Upper lobe of right lung (tissue), 1 donor: Measurements from ENCODE around the gene CYLD. TPM values are rescaled to one million over a fixed set of nuclear protein-coding genes. Genes with fewer than 3 reads are reported as not detected.

ENCODE experiments used
- ATAC-seq: fragments of 200-7000 bp; cut with Tn5 transposase; one replicate; pipeline ENCODE4 v1.9.1; 2020; ENCODE audit warnings: mild to moderate bottlenecking, moderate library complexity
- DNase-seq: peaks from one replicate; pipeline ENCODE4 v3.0.0-alpha.2; 2020
- H3K27ac ChIP-seq: fragments of 200-600 bp; one replicate; pipeline ENCODE4 v1.8.0; 2022
- H3K27me3 ChIP-seq: fragments of 200-600 bp; one replicate; pipeline ENCODE4 v1.8.0; 2022; ENCODE audit warnings: mild to moderate bottlenecking
- H3K36me3 ChIP-seq: fragments of 200-600 bp; one replicate; pipeline ENCODE4 v1.8.0; 2022
- H3K4me1 ChIP-seq: fragments of 200-600 bp; one replicate; pipeline ENCODE4 v1.8.0; 2022
- H3K4me3 ChIP-seq: fragments of 200-600 bp; one replicate; pipeline ENCODE4 v1.8.0; 2022; ENCODE audit warnings: mild to moderate bottlenecking
- H3K9me3 ChIP-seq: fragments of 200-600 bp; one replicate; pipeline ENCODE4 v1.8.0; 2022
- CTCF ChIP-seq: fragments of 200-600 bp; IDR thresholded peaks from one replicate; pipeline ENCODE4 v1.8.0; 2022; ENCODE audit warnings: antibody characterized with exemption
- intact Hi-C: fragments of 100-400 bp; cut with DNase I; formaldehyde crosslinking; loops from one replicate; pipeline ENCODE4 v1.11.0; 2022
- microRNA-seq: library from miRNA; unstranded; fragments of <30 nt; microRNA quantifications from one replicate; pipeline ENCODE4 v1.2.0, GENCODE V29; 2020; ENCODE audit warnings: borderline microRNAs expressed
- total RNA-seq: library from RNA; stranded (reverse); fragmentation: NEBNext Ultra II Directional; extraction: Animal tissue kit (Norgen Biotek cat#: 25700); gene quantifications from one replicate; pipeline ENCODE4 v1.2.1, GENCODE V29; 2021
- donor health status: DM: no; HTN: yes; CAD: no; lungs with severe emphysema.

CYLD gene
- total RNA-seq, 1 donor from 2014 or later, result 48.3 TPM

GRCh38 chr16:50848755-50849514, 107.0 kb downstream of the CYLD start:
- TF ChIP-seq CTCF, result no peak
- Histone ChIP-seq H3K4me3 (no peak overlapping the region), H3K27ac (no peak overlapping the region), H3K27me3 (no peaks in the 10 kb centered on the region), H3K4me1 (no peaks in the 10 kb centered on the region), H3K9me3 (peaks cover 3% of the 10 kb centered on the region), H3K36me3 (no peaks in the 10 kb centered on the region)
- DNase-seq (no peak), ATAC-seq (no peak)
- intact Hi-C loops, result no loop called here

Small RNA genes within 50 kb of the gene (microRNA-seq; reads per million reads assigned to microRNA genes)
- not detected for gene MIR3181

Other genes starting within 250 kb of the CYLD start
- gene NKD1, start 193.7 kb upstream of the CYLD start, total RNA-seq, result 47.2 TPM
- gene SNX20, start 60.8 kb upstream of the CYLD start, total RNA-seq, result 9.2 TPM
- gene NOD2, start 48.5 kb upstream of the CYLD start, total RNA-seq, result 4.2 TPM